ENCODE results near the gene ADAMTSL4.

The ADAMTSL4 gene

DNA sequence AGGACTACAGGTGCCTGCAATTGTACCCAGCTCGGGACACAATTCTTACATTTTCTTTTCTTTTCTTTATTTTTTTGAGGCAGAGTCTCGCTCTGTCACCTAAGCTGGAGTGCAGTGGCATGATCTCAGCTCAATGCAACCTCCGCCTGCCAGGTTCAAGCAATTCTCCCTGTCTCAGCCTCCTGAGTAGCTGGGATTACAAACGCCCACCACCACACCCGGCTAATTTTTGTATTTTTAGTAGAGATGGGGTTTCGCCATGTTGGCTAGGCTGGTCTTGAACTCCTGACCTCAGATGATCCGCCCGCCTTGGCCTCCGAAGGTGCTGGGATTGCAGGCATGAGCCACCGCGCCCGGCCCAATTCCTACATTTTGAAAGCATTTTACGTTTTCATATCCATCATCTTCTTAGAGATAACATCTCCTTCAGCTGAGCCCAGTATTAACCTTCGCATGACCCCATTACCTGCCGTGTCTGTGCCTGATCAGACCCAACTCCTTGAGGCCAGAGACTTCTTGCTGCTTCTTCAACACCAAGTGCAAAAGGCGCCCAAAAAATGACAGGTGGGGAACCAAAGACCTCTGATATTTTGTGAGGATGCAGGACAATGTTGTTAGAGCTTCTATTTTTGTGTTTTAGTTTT is 2.8 kb upstream of the ADAMTSL4 start:
- TF ChIP-seq, protein P1, sequence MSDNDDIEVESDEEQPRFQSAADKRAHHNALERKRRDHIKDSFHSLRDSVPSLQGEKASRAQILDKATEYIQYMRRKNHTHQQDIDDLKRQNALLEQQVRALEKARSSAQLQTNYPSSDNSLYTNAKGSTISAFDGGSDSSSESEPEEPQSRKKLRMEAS (IDR thresholded peaks at IDR 0.05; ENCODE audit: low read depth, low read length): no peak
- TF ChIP-seq POLR2A (IDR thresholded peaks at IDR 0.05; ENCODE audit: extremely low read depth, insufficient read length): no peak
- no peak overlapping the region for H3K4me3 ChIP-seq (ENCODE audit: low read depth, low read length)
- DNase-seq (ENCODE audit: low read depth): no peak

DNA sequence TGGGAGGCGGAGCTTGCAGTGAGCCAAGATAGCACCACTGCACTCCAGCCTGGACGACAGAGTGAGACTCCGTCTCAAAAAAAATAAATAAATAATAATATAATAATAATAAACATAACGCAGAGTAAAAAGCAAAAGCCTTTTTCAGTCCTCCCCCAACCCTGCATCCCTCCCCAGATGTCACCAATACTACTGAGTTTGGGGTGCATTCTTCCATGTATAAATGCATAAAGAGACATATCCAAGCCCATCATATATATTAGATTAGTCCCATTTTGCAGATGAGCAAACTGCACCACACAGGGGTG is 930 bp upstream of the ADAMTSL4 start:
- H3K4me3 ChIP-seq (ENCODE audit: low read depth, low read length): peak overlapping the region; percentile 64
- TF ChIP-seq CTCF (IDR thresholded peaks at IDR 0.05; ENCODE audit: low read depth, low read length): no peak
- TF ChIP-seq, protein P1 (IDR thresholded peaks at IDR 0.05; ENCODE audit: low read depth, low read length): no peak
- no peak for TF ChIP-seq POLR2A (IDR thresholded peaks at IDR 0.05; ENCODE audit: extremely low read depth, insufficient read length)
- no peak for TF ChIP-seq MYC (IDR thresholded peaks at IDR 0.05; ENCODE audit: low read depth, low read length)
- DNase-seq (ENCODE audit: low read depth): no peak

DNA sequence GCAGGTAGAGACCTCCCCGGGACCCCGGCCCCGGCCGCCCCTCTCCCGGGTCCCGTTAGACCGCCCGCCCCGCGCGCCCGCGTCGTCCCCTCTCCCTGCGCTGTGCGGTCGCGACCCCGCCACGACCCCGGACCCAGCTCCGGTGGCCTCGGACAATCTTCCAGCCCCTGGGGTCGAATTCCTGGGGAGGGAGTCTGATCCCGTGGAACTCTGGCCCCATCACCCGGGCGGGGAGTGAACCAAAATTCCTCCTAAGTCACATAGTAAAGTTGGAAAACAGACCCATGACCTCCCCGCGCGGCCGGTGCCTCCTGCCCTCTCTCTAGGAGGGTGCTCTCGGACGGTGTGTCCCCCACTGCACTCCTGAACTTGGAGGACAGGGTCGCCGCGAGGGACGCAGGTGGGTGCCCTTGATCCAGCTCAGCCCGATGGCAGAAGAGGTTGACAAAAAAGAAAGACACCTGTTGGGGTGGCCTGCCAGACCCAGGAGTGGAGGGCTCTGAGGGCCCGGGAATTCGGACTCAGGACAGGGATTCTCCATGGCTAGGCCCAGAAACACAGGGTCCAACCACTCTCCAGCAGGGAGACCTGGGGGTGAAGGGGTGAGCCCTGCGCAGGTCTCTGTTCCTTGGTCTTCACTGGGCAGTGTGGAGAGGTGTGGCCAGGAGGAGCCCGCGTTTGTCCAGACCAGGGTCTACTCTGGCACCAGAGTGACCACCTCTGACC is 451 bp downstream of the ADAMTSL4 start:
- DNase-seq (ENCODE audit: low read depth): no peak
- TF ChIP-seq POLR2A (IDR thresholded peaks at IDR 0.05; ENCODE audit: extremely low read depth, insufficient read length) (no peak), MYC (IDR thresholded peaks at IDR 0.05; ENCODE audit: low read depth, low read length) (no peak), CTCF (IDR thresholded peaks at IDR 0.05; ENCODE audit: low read depth, low read length) (no peak)
- TF ChIP-seq, protein P1 (IDR thresholded peaks at IDR 0.05; ENCODE audit: low read depth, low read length): no peak
- H3K4me3 ChIP-seq (ENCODE audit: low read depth, low read length): no peak overlapping the region

DNA sequence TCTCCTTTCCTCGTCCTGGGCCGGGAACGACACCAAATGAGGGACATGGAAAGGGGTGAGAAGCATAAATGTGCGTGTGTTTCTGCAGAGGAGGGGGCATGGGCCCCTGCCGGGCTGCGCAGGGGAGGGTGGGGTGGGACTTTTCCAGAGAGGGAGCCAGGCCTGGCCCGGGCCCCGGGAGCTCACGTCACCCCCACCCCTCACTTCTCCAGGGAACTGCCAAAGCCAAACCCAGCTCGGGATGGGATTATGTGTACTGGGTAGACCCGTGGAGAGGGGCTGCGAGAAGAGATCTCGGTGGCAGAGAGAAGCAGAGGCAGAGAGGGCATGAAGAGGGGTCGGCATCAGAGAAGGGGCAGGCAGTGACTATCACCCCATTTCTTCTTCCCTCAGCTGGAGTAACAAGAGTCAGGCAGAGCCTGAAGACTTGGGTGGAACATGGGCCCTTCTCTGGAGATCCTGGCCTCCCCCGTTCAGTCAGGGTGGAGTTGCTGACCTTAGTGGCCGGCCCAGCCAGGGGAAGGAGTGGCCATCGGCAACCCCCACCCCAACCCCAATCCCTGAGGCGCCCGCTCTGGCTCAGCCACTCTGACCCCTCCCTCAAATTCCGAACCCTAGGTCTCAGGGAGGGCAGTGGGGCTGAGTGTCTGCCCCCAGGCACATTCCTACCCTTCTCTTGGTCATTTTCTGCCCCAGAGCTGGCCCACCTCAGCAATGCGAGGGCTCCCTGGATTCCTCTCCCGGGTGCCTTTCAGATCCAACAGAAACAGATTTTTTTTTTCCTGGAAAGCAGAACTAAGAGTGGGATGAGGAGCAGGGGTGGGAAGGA is 1.2 kb downstream of the ADAMTSL4 start:
- TF ChIP-seq, protein P1 (IDR thresholded peaks at IDR 0.05; ENCODE audit: low read depth, low read length): no peak
- no peak for TF ChIP-seq CTCF (IDR thresholded peaks at IDR 0.05; ENCODE audit: low read depth, low read length)
- TF ChIP-seq POLR2A (IDR thresholded peaks at IDR 0.05; ENCODE audit: extremely low read depth, insufficient read length): no peak
- no peak for TF ChIP-seq MYC (IDR thresholded peaks at IDR 0.05; ENCODE audit: low read depth, low read length)

GRCh38 chr1:150551051-150551783 is 2.0 kb downstream of the ADAMTSL4 start:
- no peak overlapping the region for H3K4me3 ChIP-seq (ENCODE audit: low read depth, low read length)
- TF ChIP-seq, protein P1 (IDR thresholded peaks at IDR 0.05; ENCODE audit: low read depth, low read length): no peak
- TF ChIP-seq MYC (IDR thresholded peaks at IDR 0.05; ENCODE audit: low read depth, low read length) (no peak), POLR2A (IDR thresholded peaks at IDR 0.05; ENCODE audit: extremely low read depth, insufficient read length) (no peak), CTCF (IDR thresholded peaks at IDR 0.05; ENCODE audit: low read depth, low read length) (no peak)
- no peak for DNase-seq (ENCODE audit: low read depth)

More for the DNA sequence above, 1.2 kb downstream of the ADAMTSL4 start:
- no peak for DNase-seq (ENCODE audit: low read depth)
- no peak overlapping the region for H3K4me3 ChIP-seq (ENCODE audit: low read depth, low read length)

All from NB4 (cell line).